HCT116 (cell line): Measurements from ENCODE around the gene BPIFB3.

ENCODE experiments used
- CTCF ChIP-seq, 3 experiments: fragments of 200-600 bp in 1 of 3; sonication (generic) in 1 of 3; IDR thresholded peaks in 2 of 3; conservative IDR thresholded peaks in 1 of 3; 2 replicates each; pipeline ENCODE4 v1.5.1; 2012 to 2017; ENCODE audit warnings: low read depth in 2 of 3, low read length in 2 of 3, antibody characterized with exemption in 1 of 3, borderline replicate concordance in 1 of 3, control low read depth in 1 of 3, mild to moderate bottlenecking in 1 of 3, mixed read lengths in 1 of 3, mixed run types in 1 of 3, moderate library complexity in 1 of 3; ENCODE audit not compliant: insufficient read depth in 1 of 3
- EZH2 ChIP-seq: fragments of 200-600 bp; sonication (generic); IDR thresholded peaks from 2 replicates; pipeline ENCODE4 v1.6.1; 2017; ENCODE audit warnings: antibody characterized with exemption, mixed run types
- EZH2phosphoT487 ChIP-seq: fragments of 200-600 bp; IDR thresholded peaks from 2 replicates; pipeline ENCODE4 v1.6.1; 2018; ENCODE audit warnings: antibody characterized with exemption, borderline replicate concordance
- MAX ChIP-seq: IDR thresholded peaks from 2 replicates; pipeline ENCODE4 v1.6.1; 2012
- POLR2A ChIP-seq: IDR thresholded peaks from 2 replicates; pipeline ENCODE4 v1.7.0; 2011; ENCODE audit warnings: borderline replicate concordance; ENCODE audit not compliant: insufficient read depth, insufficient read length; ENCODE audit errors: extremely low read depth
- POLR2AphosphoS5 ChIP-seq: IDR thresholded peaks from 2 replicates; pipeline ENCODE4 v1.6.1; 2011; ENCODE audit warnings: mild to moderate bottlenecking, low read depth, low read length, moderate library complexity
- SRF ChIP-seq: IDR thresholded peaks from 2 replicates; pipeline ENCODE4 v1.6.1; 2012; ENCODE audit warnings: low read depth
- TCF7L2 ChIP-seq: IDR thresholded peaks from 2 replicates; pipeline ENCODE4 v1.7.0; 2011; ENCODE audit warnings: borderline replicate concordance, inconsistent platforms; ENCODE audit not compliant: insufficient read depth, insufficient read length; ENCODE audit errors: extremely low read depth
- YY1 ChIP-seq: IDR thresholded peaks from 2 replicates; pipeline ENCODE4 v1.6.1; 2011; ENCODE audit warnings: low read length, low read depth, moderate library complexity, mild to moderate bottlenecking; ENCODE audit not compliant: insufficient replicate concordance; ENCODE audit errors: extremely low read depth
- ZBTB33 ChIP-seq: IDR thresholded peaks from 2 replicates; pipeline ENCODE4 v1.6.1; 2011; ENCODE audit warnings: mild to moderate bottlenecking, low read length, moderate library complexity; ENCODE audit not compliant: insufficient replicate concordance; ENCODE audit errors: extremely low read depth
- TF ChIP-seq, protein P1 (sequence below): IDR thresholded peaks from 2 replicates; pipeline ENCODE4 v1.6.1; 2012; ENCODE audit warnings: low read depth

GRCh38 chr20:33017542-33017941, 36.2 kb upstream of the BPIFB3 start:
- TF ChIP-seq MAX (no peak), CTCF (IDR thresholded peaks at IDR 0.05 in 2 of 3, conservative IDR thresholded peaks at IDR 0.05 in 1 of 3; ENCODE audit: borderline replicate concordance in 1 of 3, insufficient read depth in 1 of 3, low read depth in 2 of 3, low read length in 2 of 3) (no peak), EZH2phosphoT487 (no peak), POLR2A (no peak), EZH2 (no peak), YY1 (no peak), ZBTB33 (no peak), TCF7L2 (no peak), SRF (no peak), POLR2AphosphoS5 (no peak)
- TF ChIP-seq, protein P1, sequence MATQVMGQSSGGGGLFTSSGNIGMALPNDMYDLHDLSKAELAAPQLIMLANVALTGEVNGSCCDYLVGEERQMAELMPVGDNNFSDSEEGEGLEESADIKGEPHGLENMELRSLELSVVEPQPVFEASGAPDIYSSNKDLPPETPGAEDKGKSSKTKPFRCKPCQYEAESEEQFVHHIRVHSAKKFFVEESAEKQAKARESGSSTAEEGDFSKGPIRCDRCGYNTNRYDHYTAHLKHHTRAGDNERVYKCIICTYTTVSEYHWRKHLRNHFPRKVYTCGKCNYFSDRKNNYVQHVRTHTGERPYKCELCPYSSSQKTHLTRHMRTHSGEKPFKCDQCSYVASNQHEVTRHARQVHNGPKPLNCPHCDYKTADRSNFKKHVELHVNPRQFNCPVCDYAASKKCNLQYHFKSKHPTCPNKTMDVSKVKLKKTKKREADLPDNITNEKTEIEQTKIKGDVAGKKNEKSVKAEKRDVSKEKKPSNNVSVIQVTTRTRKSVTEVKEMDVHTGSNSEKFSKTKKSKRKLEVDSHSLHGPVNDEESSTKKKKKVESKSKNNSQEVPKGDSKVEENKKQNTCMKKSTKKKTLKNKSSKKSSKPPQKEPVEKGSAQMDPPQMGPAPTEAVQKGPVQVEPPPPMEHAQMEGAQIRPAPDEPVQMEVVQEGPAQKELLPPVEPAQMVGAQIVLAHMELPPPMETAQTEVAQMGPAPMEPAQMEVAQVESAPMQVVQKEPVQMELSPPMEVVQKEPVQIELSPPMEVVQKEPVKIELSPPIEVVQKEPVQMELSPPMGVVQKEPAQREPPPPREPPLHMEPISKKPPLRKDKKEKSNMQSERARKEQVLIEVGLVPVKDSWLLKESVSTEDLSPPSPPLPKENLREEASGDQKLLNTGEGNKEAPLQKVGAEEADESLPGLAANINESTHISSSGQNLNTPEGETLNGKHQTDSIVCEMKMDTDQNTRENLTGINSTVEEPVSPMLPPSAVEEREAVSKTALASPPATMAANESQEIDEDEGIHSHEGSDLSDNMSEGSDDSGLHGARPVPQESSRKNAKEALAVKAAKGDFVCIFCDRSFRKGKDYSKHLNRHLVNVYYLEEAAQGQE, result no peak
